ENCODE results near the gene FBXL2.

FBXL2 gene

GRCh38 chr3:33271324-33271723 lies 5.9 kb upstream of the FBXL2 start:
- DNase-seq (ENCODE audit: extremely low read depth, low read depth): no peak
- TF ChIP-seq CTCF (IDR thresholded peaks at IDR 0.05; ENCODE audit: low read depth, low read length): no peak

- no peak for TF ChIP-seq CTCF (IDR thresholded peaks at IDR 0.05; ENCODE audit: low read depth, low read length)
- DNase-seq (ENCODE audit: extremely low read depth, low read depth): no peak
These were observed 3.6 kb upstream of the FBXL2 start for GRCh38 chr3:33273628-33274027.

GRCh38 chr3:33278163-33278562 lies 921 bp downstream of the FBXL2 start:
- DNase-seq (ENCODE audit: extremely low read depth, low read depth): no peak
- TF ChIP-seq CTCF (IDR thresholded peaks at IDR 0.05; ENCODE audit: low read depth, low read length): no peak

GRCh38 chr3:33287672-33288282 lies 10.5 kb downstream of the FBXL2 start:
- DNase-seq (ENCODE audit: extremely low read depth, low read depth): no peak
- no peak for TF ChIP-seq CTCF (IDR thresholded peaks at IDR 0.05; ENCODE audit: low read depth, low read length)

- peak; percentile 12 for DNase-seq (ENCODE audit: extremely low read depth, low read depth)
- no peak for TF ChIP-seq CTCF (IDR thresholded peaks at IDR 0.05; ENCODE audit: low read depth, low read length)
These were observed 22.3 kb downstream of the FBXL2 start for GRCh38 chr3:33299395-33300081.

GRCh38 chr3:33312361-33312760 lies 35.1 kb downstream of the FBXL2 start:
- TF ChIP-seq CTCF (IDR thresholded peaks at IDR 0.05; ENCODE audit: low read depth, low read length): no peak
- no peak for DNase-seq (ENCODE audit: extremely low read depth, low read depth)

GRCh38 chr3:33313331-33313730 lies 36.1 kb downstream of the FBXL2 start:
- DNase-seq (ENCODE audit: extremely low read depth, low read depth): no peak
- no peak for TF ChIP-seq CTCF (IDR thresholded peaks at IDR 0.05; ENCODE audit: low read depth, low read length)
